Stomach (tissue), 4 donors: ENCODE measurements around the gene KIF1A.

Experiments used
- CTCF ChIP-seq, 7 experiments: fragments of 450-650 bp in 4 of 7; fragments of 200-600 bp in 3 of 7; sonication (generic) in 3 of 7; IDR thresholded peaks; one replicate each; pipeline ENCODE4 v1.5.1; 2016 to 2019; ENCODE audit warnings: antibody characterized with exemption in 7 of 7, control low read depth in 2 of 7, mild to moderate bottlenecking in 1 of 7
- EP300 ChIP-seq: sonication (generic); formaldehyde crosslinking; IDR thresholded peaks from one replicate; pipeline ENCODE4 v1.6.1; 2017; ENCODE audit warnings: antibody characterized with exemption
- POLR2A ChIP-seq, 4 donors: fragments of 450-650 bp; IDR thresholded peaks; one replicate each; pipeline ENCODE4 v1.6.1; 2016; ENCODE audit warnings: antibody characterized with exemption in 4 of 4, control low read depth in 2 of 4, mild to moderate bottlenecking in 1 of 4, moderate library complexity in 1 of 4
- POLR2AphosphoS5 ChIP-seq, 3 donors: sonication (generic); formaldehyde crosslinking; IDR thresholded peaks; one replicate each; pipeline ENCODE4 v1.6.1; 2016; ENCODE audit warnings: antibody characterized with exemption in 3 of 3

GRCh38 chr2:240857039-240858008, 37.3 kb upstream of the KIF1A start:
- TF ChIP-seq CTCF (IDR thresholded peaks at IDR 0.05) (no peak), POLR2A (IDR thresholded peaks at IDR 0.05) (no peak), POLR2AphosphoS5 (IDR thresholded peaks at IDR 0.05) (no peak), EP300 (no peak)
